ENCODE measurements around the gene ZFHX2.

DNA sequence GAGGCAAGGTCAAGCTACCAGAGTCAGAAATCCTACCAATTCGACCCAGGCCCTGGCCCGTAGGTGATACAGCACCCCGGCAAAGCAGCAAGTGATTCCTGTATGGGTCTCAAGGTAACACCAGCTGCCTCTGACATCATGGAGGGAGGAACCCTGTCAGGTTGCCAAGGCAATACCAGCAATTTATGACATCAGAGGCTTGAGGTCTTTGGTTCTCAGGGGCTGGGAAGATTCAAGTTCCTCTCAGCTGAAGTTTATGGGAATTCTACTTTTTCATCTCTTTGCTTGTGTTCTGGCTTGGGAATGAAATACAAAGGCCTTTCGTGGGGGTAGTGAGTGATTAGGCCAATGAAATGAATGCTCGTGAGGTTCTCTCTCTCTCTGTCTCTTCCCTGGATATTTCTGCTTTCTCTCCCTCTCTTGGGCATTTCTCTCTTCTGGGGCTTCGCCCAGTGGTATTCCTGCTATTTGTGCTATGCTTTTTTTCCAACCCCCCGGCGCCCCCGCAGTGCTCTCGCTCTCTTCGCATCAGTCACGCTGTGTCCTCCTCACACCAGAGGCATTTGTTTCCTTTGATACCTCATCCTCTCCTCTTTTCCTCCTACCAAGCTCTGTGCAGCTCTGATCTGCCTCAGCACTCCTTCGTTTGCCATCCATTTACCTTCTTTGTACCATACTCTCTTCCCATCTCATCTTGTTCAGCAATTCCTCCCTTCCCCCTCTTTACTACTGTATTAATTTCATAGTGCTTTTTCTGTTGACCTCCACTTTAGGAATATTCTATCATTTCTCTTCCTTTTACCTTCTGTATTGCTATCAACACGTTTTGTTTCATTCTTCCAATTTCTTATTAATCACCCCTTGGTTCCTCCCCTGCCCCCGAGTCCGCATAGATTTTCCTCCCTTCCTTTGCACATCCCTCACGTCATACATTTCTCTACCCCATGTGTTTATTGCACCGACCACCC lies 2.9 kb downstream of the ZFHX2 start:
- TF ChIP-seq RAD21 (IDR thresholded peaks at IDR 0.05; ENCODE audit: low read depth) (no peak), FOXM1 (IDR thresholded peaks at IDR 0.05; ENCODE audit: borderline replicate concordance, low read depth) (no peak)
